ENCODE data around the gene STAMBP. TPM values are rescaled to one million over a fixed set of nuclear protein-coding genes. Genes with fewer than 3 reads are reported as not detected.

STAMBP gene
- total RNA-seq, 5 donors from 2014 or later (not counting 1 experiment from before 2014, with no cell fraction given): 21.6 to 32.5 (median 28.9) TPM

GRCh38 chr2:73920577-73921545 is 92.1 kb downstream of the STAMBP start:
- H3K27ac ChIP-seq (ENCODE audit: low read length): no peak overlapping the region
- CTCF ChIA-PET: interaction anchor here in 1 of 2 donors (0.5 kb wide), 3 partner anchors 10 to 106 kb away, joined by 5 to 7 read pairs (median 6); no protein-coding TSS in a partner anchor

DNA sequence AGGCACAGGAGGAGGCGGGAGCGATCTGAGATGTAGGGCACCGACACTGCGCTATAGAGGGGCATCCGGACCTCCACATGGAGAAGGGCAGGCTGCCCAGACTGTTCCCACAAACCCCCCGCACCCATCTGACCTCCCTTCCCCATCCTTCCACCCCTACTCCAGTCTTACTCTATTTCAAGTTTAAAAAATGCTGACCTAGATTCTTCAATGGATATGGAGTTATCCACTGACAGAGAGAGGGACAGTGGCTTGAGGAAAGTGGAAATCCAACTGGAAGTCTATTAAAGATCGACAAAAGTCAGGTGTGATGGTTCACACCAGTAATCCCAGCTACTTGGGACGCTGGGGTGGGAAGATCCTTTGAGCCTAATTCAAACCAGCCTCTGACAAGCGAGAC is 92.8 kb downstream of the STAMBP start:
- ATAC-seq (replicated peaks in 1 of 4) (no peak), DNase-seq (no peak)
- H3K36me3 Mint-ChIP-seq: no peaks in the 10 kb centered on the region
- H3K27me3 Mint-ChIP-seq: no peaks in the 10 kb centered on the region
- H3K27ac Mint-ChIP-seq: no peak overlapping the region
- H3K4me3 ChIP-seq (ENCODE audit: control insufficient read depth in 1 of 2, extremely low read depth in 1 of 2, low read length in 1 of 2): no peak overlapping the region
- no peaks in the 10 kb centered on the region for H3K9me3 ChIP-seq
- no peaks in the 10 kb centered on the region for H3K9me3 Mint-ChIP-seq
- H3K27ac ChIP-seq (ENCODE audit: low read length): no peak overlapping the region
- peaks cover 0 to 3% of the 10 kb centered on the region in 2 experiments for H3K27me3 ChIP-seq (replicated peaks in 1 of 2; ENCODE audit: control insufficient read depth in 2 of 2, extremely low read depth in 1 of 2, insufficient read depth in 2 of 2, low read length in 1 of 2)
- ChIA-PET POLR2A (no interaction called here), CTCF (interaction anchor here in 1 of 2 donors (0.5 kb wide), 1 partner anchor 9 kb away, joined by 7 read pairs; no protein-coding TSS in a partner anchor)
- 90% methylated on average over 2 of the region's 9 CpGs for WGBS (ENCODE audit: insufficient coverage)
- H3K36me3 ChIP-seq (ENCODE audit: control insufficient read depth in 2 of 2, extremely low read depth in 1 of 2, insufficient read depth in 1 of 2, low read length in 1 of 2): no peaks in the 10 kb centered on the region
- H3K4me1 Mint-ChIP-seq: peaks cover 0 to 10% (median 6%) of the 10 kb centered on the region in 3 donors
- peaks cover 2 to 9% of the 10 kb centered on the region in 2 experiments for H3K4me1 ChIP-seq (ENCODE audit: control insufficient read depth in 1 of 2, extremely low read depth in 1 of 2, insufficient read depth in 2 of 2, low read length in 2 of 2)
- H3K4me3 Mint-ChIP-seq: no peak overlapping the region

More at GRCh38 chr2:73920577-73921545, 92.1 kb downstream of the STAMBP start:
- peaks cover 0 to 5% of the 10 kb centered on the region in 2 experiments for H3K27me3 ChIP-seq (replicated peaks in 1 of 2; ENCODE audit: control insufficient read depth in 2 of 2, extremely low read depth in 1 of 2, insufficient read depth in 2 of 2, low read length in 1 of 2)
- POLR2A ChIA-PET: interaction anchor here in 1 of 2 donors (0.5 to 0.6 kb wide), 2 partner anchors 44 to 50 kb away, joined by 3 to 4 read pairs; no protein-coding TSS in a partner anchor
- no peak overlapping the region for H3K4me3 ChIP-seq (ENCODE audit: control insufficient read depth in 1 of 2, extremely low read depth in 1 of 2, low read length in 1 of 2)
- H3K27ac Mint-ChIP-seq: no peak overlapping the region
- no peak overlapping the region for H3K4me3 Mint-ChIP-seq
- H3K9me3 ChIP-seq: no peaks in the 10 kb centered on the region
- H3K27me3 Mint-ChIP-seq: no peaks in the 10 kb centered on the region
- H3K9me3 Mint-ChIP-seq: no peaks in the 10 kb centered on the region
- no peaks in the 10 kb centered on the region for H3K36me3 Mint-ChIP-seq
- WGBS (ENCODE audit: insufficient coverage): 72% methylated on average over 7 of the region's 12 CpGs
- H3K4me1 Mint-ChIP-seq: peaks cover 0 to 4% (median under 1%) of the 10 kb centered on the region in 3 donors
- ATAC-seq (replicated peaks in 1 of 4): peak; percentile 36 to 65 (median 49)
- H3K4me1 ChIP-seq (ENCODE audit: control insufficient read depth in 1 of 2, extremely low read depth in 1 of 2, insufficient read depth in 2 of 2, low read length in 2 of 2): peaks cover 2 to 6% of the 10 kb centered on the region in 2 experiments
- H3K36me3 ChIP-seq (ENCODE audit: control insufficient read depth in 2 of 2, extremely low read depth in 1 of 2, insufficient read depth in 1 of 2, low read length in 1 of 2): no peaks in the 10 kb centered on the region
- DNase-seq: peak in 18 of 35 experiments; percentile 6 to 54 (median 20)

DNA sequence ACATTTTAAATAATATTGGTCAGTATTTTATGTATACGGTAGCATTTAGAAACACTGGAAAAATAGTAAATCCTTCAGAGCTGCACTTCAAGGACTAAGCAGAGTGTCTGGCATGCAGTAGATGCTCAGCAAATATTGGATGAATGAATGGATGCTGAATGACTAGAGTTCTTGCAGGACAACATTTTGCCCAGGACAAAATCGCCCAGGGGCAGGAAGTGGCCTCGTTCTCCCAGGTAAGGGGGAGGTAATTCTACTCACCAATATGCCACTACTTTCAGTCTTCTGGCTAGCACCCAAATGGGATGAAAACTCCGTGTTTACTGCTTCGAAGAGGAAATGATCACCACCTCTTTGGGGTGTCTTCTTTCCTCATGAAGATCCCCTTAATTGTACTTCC is 93.9 kb downstream of the STAMBP start:
- ATAC-seq (replicated peaks in 1 of 4) (no peak), DNase-seq (no peak)
- Mint-ChIP-seq H3K27me3 (no peaks in the 10 kb centered on the region), H3K9me3 (no peaks in the 10 kb centered on the region), H3K4me3 (no peak overlapping the region), H3K27ac (no peak overlapping the region), H3K36me3 (no peaks in the 10 kb centered on the region), H3K4me1 (peaks cover 1 to 15% (median 11%) of the 10 kb centered on the region in 3 donors)
- H3K4me1 ChIP-seq (ENCODE audit: control insufficient read depth in 1 of 2, extremely low read depth in 1 of 2, insufficient read depth in 2 of 2, low read length in 2 of 2): peaks cover 7 to 9% of the 10 kb centered on the region in 2 experiments
- peaks cover 0 to 3% of the 10 kb centered on the region in 2 experiments for H3K27me3 ChIP-seq (replicated peaks in 1 of 2; ENCODE audit: control insufficient read depth in 2 of 2, extremely low read depth in 1 of 2, insufficient read depth in 2 of 2, low read length in 1 of 2)
- H3K9me3 ChIP-seq: no peaks in the 10 kb centered on the region
- ChIA-PET CTCF (no interaction called here), POLR2A (no interaction called here)
- WGBS (ENCODE audit: insufficient coverage): 64% methylated on average over 3 of the region's 5 CpGs
- H3K36me3 ChIP-seq (ENCODE audit: control insufficient read depth in 2 of 2, extremely low read depth in 1 of 2, insufficient read depth in 1 of 2, low read length in 1 of 2): no peaks in the 10 kb centered on the region
- no peak overlapping the region for H3K27ac ChIP-seq (ENCODE audit: low read length)
- H3K4me3 ChIP-seq (ENCODE audit: control insufficient read depth in 1 of 2, extremely low read depth in 1 of 2, low read length in 1 of 2): no peak overlapping the region

Other genes starting within 250 kb of the STAMBP start
- gene NAT8, start 186.5 kb upstream of the STAMBP start, total RNA-seq: not detected
- gene TPRKB, start 91.6 kb upstream of the STAMBP start, total RNA-seq: 10 to 100 TPM; 17.2 to 23.5 (median 20.1) TPM
- gene DUSP11, start 48.9 kb upstream of the STAMBP start, total RNA-seq: 10 to 100 TPM; 36.7 to 44.0 (median 38.4) TPM
- not detected for gene C2orf78, start 44.8 kb upstream of the STAMBP start, total RNA-seq
- gene ACTG2, start 64.0 kb downstream of the STAMBP start, total RNA-seq: 1 to 10 TPM in 1 of 5 donors, under 1 TPM in 2, not detected in 2; 0.79 to 1.3 (median 0.95) TPM
- gene DGUOK, start 97.9 kb downstream of the STAMBP start, total RNA-seq: 10 to 100 TPM; 44.0 to 70.2 (median 62.5) TPM
- gene TET3, start 155.9 kb downstream of the STAMBP start, total RNA-seq: 10 to 100 TPM; 22.5 to 32.2 (median 26.8) TPM

All from T-cell (primary cell).